GM10248 (cell line): Measurements from ENCODE around the gene BMPR1A.
A peak's percentile ranks its signal among the peaks of the same experiment; 100 is the strongest.

Experiments
- CTCF ChIA-PET: fragments of 300-600 bp; sonication (Branson Sonifier 250); formaldehyde crosslinking; extraction: SDS; loops from one replicate; lab custom pipeline; 2021; ENCODE audit warnings: antibody characterized with exemption; lab: Yijun Ruan, JAX
- POLR2A ChIA-PET: fragments of 350-650 bp; sonication (Branson Sonifier 250); formaldehyde crosslinking; extraction: SDS; loops from one replicate; lab custom pipeline; 2020; ENCODE audit warnings: antibody characterized with exemption; lab: Yijun Ruan, JAX
- DNase-seq: peaks from one replicate; pipeline ENCODE4 v3.0.0; 2012; ENCODE audit errors: extremely low spot score
- CTCF ChIP-seq: IDR thresholded peaks from 2 replicates; pipeline ENCODE4 v1.5.1; 2012; ENCODE audit warnings: mild to moderate bottlenecking, low read depth; ENCODE audit errors: extremely low read depth, missing control alignments, control extremely low read depth

Gene BMPR1A

GRCh38 chr10:86756511-86757112 lies at the start of gene BMPR1A:
Gene BMPR1A, plus strand, starts transcription at chr10:86756619. Its CDS starts 119,400 bp downstream, at chr10:86876019.
- TF ChIP-seq CTCF: no peak
- CTCF ChIA-PET: interaction anchor here (0.6 to 3.3 kb wide), 3 partner anchors 12 to 18 kb away, joined by 3 to 12 read pairs (median 3); no protein-coding TSS in a partner anchor
- peak; percentile 35 for DNase-seq
- POLR2A ChIA-PET: no interaction called here

DNA sequence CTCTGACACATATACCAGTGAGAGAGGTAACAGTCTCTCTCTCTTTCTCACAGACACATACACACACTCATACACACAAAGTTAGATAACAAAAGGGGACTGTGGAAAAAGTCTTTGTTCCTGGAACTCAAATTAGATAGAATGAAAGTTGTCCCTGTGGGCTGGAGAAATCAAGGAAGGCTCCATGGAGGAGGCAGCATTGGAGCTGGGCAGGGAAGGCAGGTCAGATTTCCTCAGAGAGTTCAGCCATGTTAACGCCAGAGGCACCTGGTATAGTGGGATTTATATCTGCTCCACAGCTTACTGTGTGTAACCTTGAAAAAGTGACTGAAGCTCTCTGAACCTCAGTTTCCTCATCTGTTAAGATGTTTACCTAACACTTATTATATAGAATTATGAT lies 49.4 kb upstream of the BMPR1A start:
- DNase-seq: no peak
- ChIA-PET POLR2A (no interaction called here), CTCF (no interaction called here)
- no peak for TF ChIP-seq CTCF

DNA sequence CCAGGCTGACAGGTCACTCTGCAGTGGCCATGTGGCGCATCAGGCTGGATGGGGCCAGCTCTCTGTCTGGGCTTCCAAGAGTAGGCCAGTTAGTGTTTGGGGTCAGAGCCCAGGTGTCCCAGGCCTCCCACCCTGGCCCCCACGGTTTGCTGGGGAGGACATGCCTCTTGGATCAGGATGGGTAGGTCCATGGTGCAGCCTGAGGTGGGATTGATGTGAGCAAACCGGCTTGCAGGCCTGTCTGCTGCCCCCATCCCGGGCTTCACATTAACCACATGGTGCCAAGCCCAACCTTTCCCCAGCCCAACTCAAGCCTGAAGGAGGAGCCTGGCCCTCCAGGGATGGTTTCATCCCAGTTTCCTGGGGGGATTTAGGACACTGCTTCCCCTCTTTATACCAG lies 48.9 kb upstream of the BMPR1A start:
- DNase-seq: no peak
- ChIA-PET CTCF (interaction anchor here (1.5 to 1.7 kb wide), 3 partner anchors 14 to 253 kb away, joined by 3 to 5 read pairs (median 5); no protein-coding TSS in a partner anchor), POLR2A (no interaction called here)
- no peak for TF ChIP-seq CTCF

GRCh38 chr10:86708068-86708782 lies 48.2 kb upstream of the BMPR1A start:
- no peak for TF ChIP-seq CTCF
- no peak for DNase-seq
- CTCF ChIA-PET: interaction anchor here (0.8 to 1.7 kb wide), 9 partner anchors 10 to 258 kb away, joined by 3 to 5 read pairs (median 3); no protein-coding TSS in a partner anchor
- POLR2A ChIA-PET: no interaction called here

DNA sequence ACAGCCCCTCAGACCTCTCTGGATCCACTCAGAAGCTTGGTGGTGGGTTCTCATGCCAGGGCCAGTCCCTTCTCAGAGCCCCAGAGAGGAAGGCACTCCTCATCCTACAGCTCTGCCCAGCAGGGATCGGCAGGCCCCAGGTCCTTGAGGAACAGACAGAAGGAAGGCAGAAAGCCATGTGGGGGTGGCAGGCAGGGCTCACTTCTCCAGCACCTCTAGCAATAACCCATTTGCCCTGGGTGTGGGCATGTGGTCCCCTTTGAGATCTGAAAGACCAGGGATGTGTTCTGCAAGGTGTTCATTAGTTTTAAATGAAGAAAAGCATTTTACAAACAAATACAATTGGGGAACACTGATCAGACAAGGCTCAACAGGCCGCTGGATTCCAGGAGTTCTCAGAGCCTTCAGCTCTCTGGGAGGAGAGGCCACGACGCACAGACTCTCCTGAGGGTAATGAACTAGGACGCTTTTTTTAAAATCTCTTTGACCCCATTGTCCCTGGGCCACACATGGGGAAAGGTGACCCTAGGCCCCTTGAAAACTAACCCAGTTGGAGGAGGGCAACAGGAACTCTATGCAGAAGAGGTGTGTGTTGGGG lies 47.5 kb upstream of the BMPR1A start:
- no peak for TF ChIP-seq CTCF
- ChIA-PET POLR2A (interaction anchor here (0.6 kb wide), 1 partner anchor 187 kb away, joined by 7 read pairs; no protein-coding TSS in a partner anchor), CTCF (interaction anchor here (0.8 to 1.7 kb wide), 9 partner anchors 11 to 257 kb away, joined by 3 to 5 read pairs (median 3); no protein-coding TSS in a partner anchor)
- no peak for DNase-seq
